Femur (tissue), 1 donor: ENCODE results near the gene CETP.
A peak's percentile ranks its signal among the peaks of the same experiment; 100 is the strongest.
"Not testable (repeated sequence)": the region's sequence is repeated elsewhere in the genome, so short reads cannot be mapped to it uniquely, and the experiment has no call there.

Experiments
- DNase-seq: peaks from one replicate; pipeline ENCODE4 v3.0.0-alpha.2; 2017

CETP gene

GRCh38 chr16:56961386-56961785 is 364 bp upstream of the CETP start:
- no peak for DNase-seq

- peak; percentile 86 for DNase-seq
These were observed 2.7 kb downstream of the CETP start for GRCh38 chr16:56964243-56965148.

- no peak for DNase-seq
These were observed 3.7 kb downstream of the CETP start for GRCh38 chr16:56965149-56966092.

- no peak for DNase-seq
These were observed 4.3 kb downstream of the CETP start for GRCh38 chr16:56966093-56966475.

- DNase-seq = no peak
These were observed 6.0 kb downstream of the CETP start for GRCh38 chr16:56967733-56968132.

- no peak for DNase-seq
These were observed 8.0 kb downstream of the CETP start for GRCh38 chr16:56969769-56970168.

- no peak for DNase-seq
These were observed 9.4 kb downstream of the CETP start for GRCh38 chr16:56970934-56971767.

GRCh38 chr16:56971768-56972043 is 10.0 kb downstream of the CETP start:
- DNase-seq = no peak

- no peak for DNase-seq
These were observed 10.9 kb downstream of the CETP start for GRCh38 chr16:56972403-56973293.

- no peak for DNase-seq
These were observed 11.5 kb downstream of the CETP start for GRCh38 chr16:56973294-56973689.

- DNase-seq = not testable (repeated sequence)
These were observed 12.1 kb downstream of the CETP start for GRCh38 chr16:56973899-56974298.

GRCh38 chr16:56974549-56975300 is 13.0 kb downstream of the CETP start:
- no peak for DNase-seq

GRCh38 chr16:56975714-56976113 is 14.0 kb downstream of the CETP start:
- no peak for DNase-seq

GRCh38 chr16:56977216-56977615 is 15.5 kb downstream of the CETP start:
- DNase-seq = no peak

- no peak for DNase-seq
These were observed 16.2 kb downstream of the CETP start for GRCh38 chr16:56977823-56978430.

- DNase-seq = no peak
These were observed 18.4 kb downstream of the CETP start for GRCh38 chr16:56980201-56980535.

GRCh38 chr16:56980792-56981724 is 19.3 kb downstream of the CETP start:
- DNase-seq = no peak

GRCh38 chr16:56981729-56982271 is 20.1 kb downstream of the CETP start:
- DNase-seq = no peak

GRCh38 chr16:56982695-56983094 is 20.9 kb downstream of the CETP start:
- no peak for DNase-seq
